Iris pigment epithelial cell (primary cell): Measurements from ENCODE around the gene SOX6.

Experiments
- DNase-seq: peaks from one replicate; pipeline ENCODE4 v3.0.0-alpha.2; 2011; ENCODE audit warnings: low read depth

Gene SOX6

DNA sequence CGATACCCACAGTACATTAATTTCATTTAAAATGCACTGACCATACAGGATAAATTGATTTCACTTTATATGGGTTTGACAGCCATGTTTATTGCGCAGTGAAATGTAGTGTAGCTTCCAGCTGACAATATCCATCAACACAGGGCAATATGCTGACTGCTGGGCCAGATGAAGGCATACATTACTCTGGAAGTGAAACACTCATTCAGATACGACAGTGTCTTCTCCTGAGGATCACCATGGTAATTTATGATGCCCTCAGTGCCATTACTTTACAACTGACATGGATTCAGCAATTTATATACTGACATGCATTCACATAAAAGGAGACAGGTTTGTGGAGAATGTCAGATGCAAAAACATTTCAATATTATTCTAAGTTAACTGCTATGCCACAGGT lies 365.1 kb downstream of the SOX6 start:
- no peak for DNase-seq

DNA sequence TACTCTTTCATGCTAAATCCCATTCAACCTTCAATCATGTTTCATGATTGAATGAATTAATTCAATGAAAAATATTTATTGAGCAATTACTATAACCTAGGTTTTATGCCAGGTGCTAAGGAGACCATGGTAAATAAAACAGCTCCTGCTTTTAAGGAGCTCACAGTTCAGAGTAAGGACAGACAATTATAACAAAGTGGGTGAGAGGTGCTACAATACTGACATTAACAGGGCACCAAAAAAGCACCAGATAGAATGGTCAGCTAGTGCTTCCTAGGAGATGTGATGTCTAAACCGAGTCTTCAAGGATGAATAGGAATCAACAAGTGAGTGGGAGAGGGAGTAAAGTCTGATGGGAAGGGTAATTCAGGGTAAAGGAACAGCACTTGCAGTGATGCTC lies 366.7 kb downstream of the SOX6 start:
- DNase-seq = no peak

DNA sequence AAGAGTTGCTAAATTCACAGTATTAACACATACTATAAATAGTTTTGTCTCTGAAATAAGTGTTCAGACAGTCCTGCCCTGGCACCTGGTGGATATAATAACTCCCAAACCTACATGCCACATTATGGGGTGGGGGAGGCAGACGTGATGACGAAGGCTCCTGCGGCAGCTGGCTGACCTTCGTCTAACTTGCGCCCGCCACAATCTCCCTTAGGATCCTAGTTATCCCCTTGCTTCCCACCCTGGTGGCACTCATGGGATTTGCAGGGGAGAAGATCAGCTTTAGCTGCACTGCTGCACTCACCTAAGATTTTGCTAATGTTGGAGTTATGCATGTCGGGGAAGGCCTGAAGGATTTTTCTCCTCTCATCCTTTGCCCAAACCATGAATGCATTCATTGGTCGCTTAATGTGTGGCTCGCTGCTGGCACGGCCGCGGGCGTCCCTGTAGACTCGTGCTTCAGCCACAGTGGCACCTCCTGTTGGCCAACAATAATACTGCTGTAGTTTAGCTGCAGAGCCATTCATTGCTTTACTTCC lies 367.6 kb downstream of the SOX6 start:
- no peak for DNase-seq

DNA sequence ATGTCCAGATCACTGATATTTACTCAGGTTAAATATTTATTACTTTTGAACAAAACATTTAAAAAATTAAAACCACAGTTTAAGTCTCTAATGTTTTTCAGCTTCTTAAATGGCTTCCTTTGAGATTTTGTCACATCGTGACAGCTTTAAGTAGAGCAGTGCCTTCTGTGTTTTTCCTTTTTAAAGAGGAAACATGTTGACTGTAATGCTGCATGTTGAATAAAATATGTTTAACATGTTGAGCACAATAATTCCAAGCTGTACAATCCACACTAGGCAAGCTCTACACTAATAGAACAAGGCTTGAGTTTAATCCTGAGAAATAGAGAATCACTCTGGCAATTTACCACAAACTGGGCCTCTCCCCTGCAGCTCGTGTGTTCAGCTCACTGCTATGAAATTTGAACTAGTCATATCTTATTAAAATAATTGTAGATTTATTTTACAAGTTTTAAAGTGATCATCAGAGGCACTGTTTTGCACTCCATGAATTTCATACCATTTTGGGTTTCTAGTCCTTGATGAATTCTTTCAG lies 368.3 kb downstream of the SOX6 start:
- DNase-seq = no peak

- DNase-seq = no peak
These were observed 369.3 kb downstream of the SOX6 start for GRCh38 chr11:15987046-15987445.

- DNase-seq = no peak
These were observed 370.5 kb downstream of the SOX6 start for GRCh38 chr11:15985860-15986139.

GRCh38 chr11:15985127-15985859 lies 371.1 kb downstream of the SOX6 start:
- no peak for DNase-seq

DNA sequence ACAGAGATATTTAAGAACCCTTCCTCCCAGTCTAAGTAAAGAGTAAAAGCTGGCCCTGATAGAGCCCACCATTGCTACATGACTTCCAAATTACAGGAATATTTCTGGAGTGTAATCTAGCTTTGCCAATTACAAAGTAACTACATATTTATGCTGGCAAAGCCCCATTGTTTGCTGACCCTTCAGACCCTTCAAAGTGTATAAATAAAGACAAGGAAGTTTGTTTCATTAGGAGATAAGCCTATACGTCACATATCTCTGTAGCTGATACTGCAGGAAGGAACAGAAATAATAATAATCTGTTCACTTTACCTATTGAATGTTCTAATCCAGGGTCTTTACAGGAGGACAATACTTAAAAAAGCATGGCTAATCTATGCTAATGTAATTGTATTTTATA lies 375.1 kb downstream of the SOX6 start:
- DNase-seq = no peak

DNA sequence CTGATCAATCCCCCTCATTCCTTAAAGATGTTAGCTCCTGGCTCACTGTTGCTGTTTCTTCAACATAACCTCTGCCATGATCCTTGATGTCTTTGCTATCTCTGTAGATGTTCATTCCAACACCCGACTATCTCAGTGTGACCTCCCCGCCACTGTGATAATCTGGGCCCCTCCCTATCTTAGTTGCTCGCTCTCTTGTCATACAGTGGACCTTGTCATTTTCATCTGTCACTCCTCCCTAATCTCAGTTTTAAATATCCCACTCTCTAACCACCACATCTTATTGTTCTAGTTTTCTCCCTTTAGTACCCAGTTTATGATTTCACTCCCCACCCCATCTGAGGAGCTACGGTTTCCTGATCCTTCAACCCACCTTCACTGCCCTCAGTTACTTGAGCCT lies 379.2 kb downstream of the SOX6 start:
- no peak for DNase-seq

- DNase-seq = peak; percentile 48
These were observed 379.8 kb downstream of the SOX6 start for GRCh38 chr11:15976433-15977045.

- no peak for DNase-seq
These were observed 380.6 kb downstream of the SOX6 start for GRCh38 chr11:15975742-15976141.

DNA sequence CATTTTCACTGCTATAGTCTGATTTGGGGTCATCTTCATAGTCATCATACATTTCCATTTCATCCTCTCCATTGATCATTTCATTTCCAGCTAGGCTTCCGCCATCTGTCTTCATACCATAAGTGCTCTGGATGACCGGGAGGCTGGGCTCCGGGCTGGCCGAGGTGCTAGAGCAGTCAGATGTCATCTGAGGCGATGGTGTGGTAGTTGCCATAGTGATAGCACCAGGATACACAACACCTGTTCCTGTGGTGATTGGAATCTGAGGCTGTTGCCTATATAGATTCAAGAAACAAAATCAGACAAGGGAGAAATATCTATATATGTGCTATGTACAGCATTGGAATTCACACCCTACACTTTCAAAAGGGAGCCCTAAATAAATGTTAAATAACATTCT lies 383.5 kb downstream of the SOX6 start:
- no peak for DNase-seq

DNA sequence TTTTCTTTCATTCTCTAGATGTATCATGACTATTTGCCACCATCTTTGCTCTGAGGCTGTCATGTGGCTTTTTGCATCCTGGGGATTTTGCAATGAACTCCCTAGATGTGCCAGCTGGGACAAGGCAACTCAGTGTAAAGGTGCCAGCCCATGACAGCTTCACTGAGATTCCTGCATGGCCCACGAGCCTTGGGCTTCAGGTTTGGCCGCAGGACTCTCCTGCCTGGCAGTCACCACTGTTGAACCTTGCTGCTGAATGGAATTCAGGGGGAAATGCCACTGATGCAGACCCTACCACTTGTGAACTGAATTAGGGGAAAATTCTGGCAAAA lies 385.2 kb downstream of the SOX6 start:
- no peak for DNase-seq

DNA sequence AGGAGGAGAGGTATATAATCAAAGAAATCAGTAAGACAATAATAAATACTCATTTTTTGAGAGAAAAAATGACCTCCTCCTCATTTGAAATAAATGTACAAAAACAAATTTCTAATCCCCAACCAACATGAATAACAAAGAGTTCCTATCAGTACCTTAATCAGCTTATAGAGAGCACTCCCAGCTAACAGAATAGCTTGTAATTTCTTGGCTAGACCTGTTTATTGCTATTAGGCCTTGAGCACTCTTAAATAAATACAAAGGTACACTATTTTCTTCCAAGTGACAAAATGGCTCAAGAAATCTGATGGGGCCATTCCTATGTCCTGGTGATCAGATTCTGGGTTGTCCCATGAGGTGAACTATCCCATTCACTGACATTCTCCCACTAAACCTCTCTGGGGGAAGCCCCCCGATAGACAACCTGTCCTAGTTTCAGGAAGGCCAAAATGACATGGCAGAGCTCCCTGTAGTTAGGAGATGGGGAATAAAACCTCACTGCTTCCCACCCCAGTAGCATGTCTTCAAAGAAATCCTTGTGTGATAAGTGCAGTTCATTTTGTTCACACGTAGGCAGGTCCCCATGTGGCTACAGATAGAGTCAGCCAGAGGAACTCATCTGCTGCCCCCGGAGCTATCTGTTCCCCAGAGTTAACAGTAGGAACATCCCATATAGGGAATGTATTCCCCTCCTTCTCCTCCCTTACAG lies 385.7 kb downstream of the SOX6 start:
- DNase-seq = no peak

GRCh38 chr11:15969701-15970329 lies 386.5 kb downstream of the SOX6 start:
- peak; percentile 88 for DNase-seq

DNA sequence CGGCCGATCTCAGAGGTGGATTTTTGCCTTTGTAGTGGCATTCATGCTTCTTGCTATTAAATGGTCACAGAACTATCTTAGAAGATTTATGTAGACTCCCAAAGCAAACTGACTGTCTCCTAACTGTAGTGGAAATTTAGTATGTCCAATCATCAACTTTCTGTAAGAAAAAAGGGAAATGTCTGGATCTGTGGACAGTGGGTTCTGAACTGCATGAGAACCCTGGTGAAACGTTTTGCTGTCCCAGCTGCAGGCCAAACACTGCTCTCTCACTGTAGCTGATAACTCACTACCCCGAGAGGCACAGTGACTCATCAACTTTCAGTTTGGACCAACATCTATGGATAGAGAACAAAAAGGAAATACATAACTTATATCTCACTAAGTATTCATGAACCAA lies 387.1 kb downstream of the SOX6 start:
- peak; percentile 91 for DNase-seq

- DNase-seq = peak; percentile 12
These were observed 387.8 kb downstream of the SOX6 start for GRCh38 chr11:15968461-15969130.

- peak; percentile 83 for DNase-seq
These were observed 388.4 kb downstream of the SOX6 start for GRCh38 chr11:15967966-15968365.

DNA sequence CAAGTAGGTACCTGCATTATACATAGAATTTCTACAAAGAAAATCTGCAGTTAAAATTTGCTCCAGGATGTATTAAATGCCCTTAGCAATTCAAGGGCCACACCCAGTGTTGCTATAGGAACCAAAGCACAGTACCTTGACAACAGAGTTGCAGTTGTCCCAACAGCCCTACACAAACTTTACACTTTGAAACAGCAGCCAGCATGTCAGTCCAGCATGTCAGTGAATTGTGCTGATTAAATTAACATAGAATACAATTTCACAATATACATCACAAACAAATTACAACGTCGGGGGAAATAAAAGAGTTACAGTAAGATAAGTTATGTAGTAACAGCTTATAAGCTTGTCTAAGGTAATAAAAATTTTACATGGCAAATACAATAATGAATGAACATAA lies 389.2 kb downstream of the SOX6 start:
- DNase-seq = peak; percentile 10

- DNase-seq = no peak
These were observed 390.6 kb downstream of the SOX6 start for GRCh38 chr11:15965562-15966250.

GRCh38 chr11:15963266-15963665 lies 393.1 kb downstream of the SOX6 start:
- no peak for DNase-seq

GRCh38 chr11:15958910-15959309 lies 397.4 kb downstream of the SOX6 start:
- DNase-seq = no peak
